Measurements from ENCODE around the gene CRLF2. TPM values are rescaled to one million over a fixed set of nuclear protein-coding genes. Genes with fewer than 3 reads are reported as not detected.
"Not testable (repeated sequence)": the region's sequence is repeated elsewhere in the genome, so short reads cannot be mapped to it uniquely, and the experiment has no call there.

The CRLF2 gene
- total and polyA plus RNA-seq, 10 of the 15 experiments (the other 5 are each of a cell fraction or from before 2014, with no cell fraction given) = 2.7 to 7.2 (median 4.5) TPM

DNA sequence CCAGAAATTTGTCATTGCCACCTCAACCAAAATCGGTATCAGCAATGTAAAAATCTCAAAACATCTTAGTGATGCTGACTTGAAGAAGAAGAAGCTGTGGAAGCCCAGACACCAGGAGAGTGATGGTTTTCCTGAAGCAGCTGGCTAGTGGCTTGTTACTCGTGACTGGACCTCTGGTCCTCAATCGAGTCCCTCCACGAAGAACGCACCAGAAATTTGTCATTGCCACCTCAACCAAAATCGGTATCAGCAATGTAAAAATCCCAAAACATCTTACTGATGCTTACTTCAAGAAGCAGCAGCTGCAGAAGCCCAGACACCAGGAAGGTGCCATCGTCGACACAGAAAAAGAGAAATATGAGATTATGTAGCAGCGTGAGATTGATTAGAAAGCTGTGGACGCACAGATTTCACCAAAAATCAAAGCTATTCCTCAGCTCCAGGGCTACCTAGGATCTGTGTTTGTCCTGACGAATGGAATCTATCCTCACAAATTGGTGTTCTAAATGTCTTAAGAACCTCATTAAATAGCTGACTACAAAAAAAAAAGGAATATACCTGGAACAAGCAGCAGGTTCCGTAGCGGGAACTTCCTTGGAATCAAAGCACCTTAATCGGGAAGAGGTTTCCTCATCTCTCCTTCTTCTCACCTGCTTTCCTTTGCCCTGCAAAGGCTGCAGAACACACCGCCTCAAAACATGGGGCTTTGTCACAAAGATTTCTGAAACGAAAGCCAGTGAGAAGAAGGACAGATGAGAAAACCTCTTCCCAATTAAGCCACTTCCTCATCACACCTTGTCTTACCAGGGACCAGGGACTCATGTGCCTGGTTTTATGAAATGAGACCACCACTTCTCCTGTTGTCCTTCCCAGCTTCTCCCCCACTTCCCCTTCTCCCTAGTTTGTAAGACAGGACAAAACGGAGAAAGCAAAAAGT, 37.6 kb downstream of the CRLF2 start:
- intact Hi-C loops (cut with micrococcal nuclease; ENCODE audit: unreplicated experiment) = loop anchor here (5.0 kb wide), 1 partner anchor 32 kb away; no protein-coding TSS in a partner anchor
- DNase-seq (ENCODE audit: low read depth, low spot score); in situ Hi-C loops (cut with MboI); H3K4me3 ChIP-seq; H3K4me1 ChIP-seq (ENCODE audit: control insufficient read depth, insufficient read depth, low read length); FAIRE-seq; H3K9ac ChIP-seq (ENCODE audit: control insufficient read depth, insufficient read depth, low read length); RAD21 ChIA-PET (ENCODE audit: unreplicated experiment); H3K9me3 ChIP-seq (replicated peaks; ENCODE audit: control insufficient read depth, insufficient read depth, low read length); H3K27ac ChIP-seq (ENCODE audit: control insufficient read depth, insufficient read depth); BruUV-seq (replicated peaks); H3K36me3 ChIP-seq (ENCODE audit: control insufficient read depth in 2 of 2, insufficient read depth in 2 of 2, low read length in 1 of 2); POLR2A ChIA-PET; H2AFZ ChIP-seq (ENCODE audit: control insufficient read depth, low read depth, low read length); SMC1A ChIA-PET (ENCODE audit: uncharacterized antibody, unreplicated experiment); H3K79me2 ChIP-seq (ENCODE audit: control insufficient read depth, insufficient read depth, low read length); H3K4me2 ChIP-seq (ENCODE audit: control insufficient read depth, insufficient read depth); H3K27me3 ChIP-seq (replicated peaks in 1 of 2; ENCODE audit: control insufficient read depth in 2 of 2, insufficient read depth in 2 of 2, low read length in 1 of 2); ATAC-seq; H4K20me1 ChIP-seq (ENCODE audit: control insufficient read depth, insufficient read depth); CTCF ChIA-PET: not testable (repeated sequence)
- 63% methylated on average over 15 of the region's 17 CpGs for WGBS (ENCODE audit: insufficient coverage, insufficient replicate concordance, low lambda C conversion rate, missing lambda C conversion rate)

GRCh38 chrX:1173435-1173834, 39.0 kb downstream of the CRLF2 start:
- H3K27ac ChIP-seq (ENCODE audit: control insufficient read depth, insufficient read depth); in situ Hi-C loops (cut with MboI); H2AFZ ChIP-seq (ENCODE audit: control insufficient read depth, low read depth, low read length); H3K4me3 ChIP-seq; H3K9ac ChIP-seq (ENCODE audit: control insufficient read depth, insufficient read depth, low read length); BruUV-seq (replicated peaks); SMC1A ChIA-PET (ENCODE audit: uncharacterized antibody, unreplicated experiment); DNase-seq (ENCODE audit: low read depth, low spot score); POLR2A ChIA-PET; H3K27me3 ChIP-seq (replicated peaks in 1 of 2; ENCODE audit: control insufficient read depth in 2 of 2, insufficient read depth in 2 of 2, low read length in 1 of 2); H4K20me1 ChIP-seq (ENCODE audit: control insufficient read depth, insufficient read depth); RAD21 ChIA-PET (ENCODE audit: unreplicated experiment); CTCF ChIA-PET; ATAC-seq; H3K4me1 ChIP-seq (ENCODE audit: control insufficient read depth, insufficient read depth, low read length); H3K9me3 ChIP-seq (replicated peaks; ENCODE audit: control insufficient read depth, insufficient read depth, low read length); H3K36me3 ChIP-seq (ENCODE audit: control insufficient read depth in 2 of 2, insufficient read depth in 2 of 2, low read length in 1 of 2); H3K79me2 ChIP-seq (ENCODE audit: control insufficient read depth, insufficient read depth, low read length); H3K4me2 ChIP-seq (ENCODE audit: control insufficient read depth, insufficient read depth); FAIRE-seq: not testable (repeated sequence)
- intact Hi-C loops (cut with micrococcal nuclease; ENCODE audit: unreplicated experiment) = loop anchor here (5.0 kb wide), 1 partner anchor 34 kb away; no protein-coding TSS in a partner anchor
- 61% methylated on average over 20 of the region's 22 CpGs for WGBS (ENCODE audit: insufficient coverage, insufficient replicate concordance, low lambda C conversion rate, missing lambda C conversion rate)

All from GM12878 (cell line).